Stimulated activated CD8-positive, alpha-beta memory T cell treated with anti-CD3 and anti-CD28 coated beads, Interleukin-7, amount 100 ng/mL, for 24 hours (primary cell): ENCODE results near the gene SYT3.

ENCODE experiments used
- DNase-seq: peaks from one replicate; pipeline ENCODE4 v3.0.0-alpha.2; 2020; ENCODE audit warnings: low read depth

SYT3 gene, protein sequence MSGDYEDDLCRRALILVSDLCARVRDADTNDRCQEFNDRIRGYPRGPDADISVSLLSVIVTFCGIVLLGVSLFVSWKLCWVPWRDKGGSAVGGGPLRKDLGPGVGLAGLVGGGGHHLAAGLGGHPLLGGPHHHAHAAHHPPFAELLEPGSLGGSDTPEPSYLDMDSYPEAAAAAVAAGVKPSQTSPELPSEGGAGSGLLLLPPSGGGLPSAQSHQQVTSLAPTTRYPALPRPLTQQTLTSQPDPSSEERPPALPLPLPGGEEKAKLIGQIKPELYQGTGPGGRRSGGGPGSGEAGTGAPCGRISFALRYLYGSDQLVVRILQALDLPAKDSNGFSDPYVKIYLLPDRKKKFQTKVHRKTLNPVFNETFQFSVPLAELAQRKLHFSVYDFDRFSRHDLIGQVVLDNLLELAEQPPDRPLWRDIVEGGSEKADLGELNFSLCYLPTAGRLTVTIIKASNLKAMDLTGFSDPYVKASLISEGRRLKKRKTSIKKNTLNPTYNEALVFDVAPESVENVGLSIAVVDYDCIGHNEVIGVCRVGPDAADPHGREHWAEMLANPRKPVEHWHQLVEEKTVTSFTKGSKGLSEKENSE

DNA sequence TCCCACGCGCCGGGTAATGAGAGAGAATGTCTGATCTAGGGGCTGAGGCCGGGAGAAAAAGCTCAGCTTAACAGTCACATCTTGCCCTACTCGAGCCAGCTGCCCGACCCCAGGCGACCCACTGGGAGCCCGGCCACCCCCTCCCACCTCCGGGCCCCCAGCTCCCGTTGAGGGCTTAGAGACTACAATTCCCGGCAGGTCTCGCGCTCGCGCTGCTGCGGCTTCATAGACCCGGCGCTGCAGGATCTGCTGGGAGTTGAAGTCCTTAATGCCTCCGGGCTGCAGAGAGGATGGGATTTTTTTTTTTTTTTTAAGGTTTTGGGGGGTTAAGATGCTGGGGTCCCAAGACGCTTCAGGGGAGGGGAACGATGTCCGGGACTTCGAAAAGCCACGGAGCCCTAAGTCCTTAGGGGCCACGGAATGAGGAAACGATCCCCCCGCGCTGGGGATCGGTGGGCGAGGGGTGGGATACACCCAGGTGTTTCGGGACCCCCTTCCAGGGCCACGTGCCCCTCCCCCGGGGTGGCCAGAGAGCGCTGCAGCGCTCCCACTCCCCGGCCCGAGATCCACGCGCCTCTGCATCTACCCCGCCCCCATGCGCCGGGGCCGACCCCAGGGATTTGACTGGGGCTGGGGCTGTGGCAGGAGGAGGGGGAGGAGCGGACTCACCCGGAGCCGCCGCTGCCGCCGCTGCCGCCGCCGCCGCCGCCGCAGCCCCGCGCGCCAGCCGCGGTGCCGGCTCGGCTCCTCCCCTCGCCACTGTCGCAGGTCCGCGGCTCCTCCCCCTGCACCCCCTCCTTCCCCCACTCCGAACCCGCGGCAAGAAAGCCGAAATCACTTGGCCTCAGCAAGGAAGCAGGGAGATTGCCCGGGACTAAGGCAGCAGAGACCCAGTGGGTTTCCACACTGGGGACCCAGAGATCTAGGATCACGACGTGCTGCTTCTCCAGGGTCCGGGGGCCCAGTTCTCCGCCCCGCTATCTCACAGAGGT, at the start of gene SYT3:
Gene SYT3, minus strand, starts transcription at position 761 of the 992 bp plus-strand sequence. CDS start 2,470 bp downstream, outside the sequence.
- DNase-seq: peak; percentile 14

DNA sequence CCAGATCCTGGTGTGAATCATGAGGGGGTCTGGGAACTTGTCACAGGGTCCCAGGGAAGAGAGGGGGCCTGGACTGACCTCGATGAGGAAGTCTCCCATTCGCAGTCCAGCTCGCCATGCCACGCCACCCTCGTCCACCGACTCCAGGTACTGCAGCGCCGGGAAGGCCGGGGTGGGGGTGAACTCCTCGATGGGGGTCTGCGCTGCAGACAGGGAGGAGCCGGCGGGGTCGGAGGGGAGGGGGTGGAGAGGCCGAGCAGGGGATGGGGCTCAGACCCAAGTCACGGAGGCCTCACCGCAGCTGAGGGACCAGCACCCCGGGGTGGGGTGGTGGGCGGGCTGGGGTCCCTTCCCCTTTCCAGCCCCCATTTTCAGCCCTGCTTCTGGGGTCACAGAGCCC, 49.1 kb upstream of the SYT3 start:
- DNase-seq: no peak

DNA sequence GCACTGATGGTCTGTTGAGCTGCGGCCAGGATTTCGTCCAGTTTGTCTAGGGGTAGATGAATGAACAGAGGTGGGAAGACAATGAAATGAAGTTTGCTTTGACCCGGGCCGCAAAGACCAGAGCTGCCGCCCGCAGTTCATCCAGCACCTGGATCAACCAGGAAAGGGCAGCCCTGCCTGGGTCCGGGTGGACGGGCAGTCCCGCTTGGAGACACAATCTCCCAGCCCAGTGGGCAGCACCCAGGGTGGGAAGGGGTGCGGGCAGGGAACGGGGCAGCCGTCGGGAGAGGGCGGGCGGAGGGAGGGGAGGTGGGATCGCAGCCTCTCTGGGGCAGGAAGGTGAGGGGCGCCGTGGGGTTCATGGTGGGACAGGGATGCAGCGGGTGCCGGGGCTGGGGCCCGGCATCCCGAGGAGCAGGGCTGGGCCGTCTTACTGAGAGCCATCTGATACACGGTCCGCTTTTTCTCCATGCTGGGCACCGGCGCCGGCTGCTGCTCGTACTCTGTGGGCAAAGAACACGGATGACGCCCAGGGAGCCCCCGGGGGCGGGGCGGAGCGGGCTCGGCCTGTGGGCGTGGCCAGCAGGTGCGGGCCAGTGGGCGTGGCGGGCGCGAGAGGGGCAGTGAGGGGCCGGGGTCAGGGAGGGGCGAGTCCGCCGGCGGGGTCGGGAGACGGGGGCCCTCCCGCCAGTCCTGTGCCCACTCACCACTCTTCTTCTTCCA, 46.8 kb upstream of the SYT3 start:
- no peak for DNase-seq

DNA sequence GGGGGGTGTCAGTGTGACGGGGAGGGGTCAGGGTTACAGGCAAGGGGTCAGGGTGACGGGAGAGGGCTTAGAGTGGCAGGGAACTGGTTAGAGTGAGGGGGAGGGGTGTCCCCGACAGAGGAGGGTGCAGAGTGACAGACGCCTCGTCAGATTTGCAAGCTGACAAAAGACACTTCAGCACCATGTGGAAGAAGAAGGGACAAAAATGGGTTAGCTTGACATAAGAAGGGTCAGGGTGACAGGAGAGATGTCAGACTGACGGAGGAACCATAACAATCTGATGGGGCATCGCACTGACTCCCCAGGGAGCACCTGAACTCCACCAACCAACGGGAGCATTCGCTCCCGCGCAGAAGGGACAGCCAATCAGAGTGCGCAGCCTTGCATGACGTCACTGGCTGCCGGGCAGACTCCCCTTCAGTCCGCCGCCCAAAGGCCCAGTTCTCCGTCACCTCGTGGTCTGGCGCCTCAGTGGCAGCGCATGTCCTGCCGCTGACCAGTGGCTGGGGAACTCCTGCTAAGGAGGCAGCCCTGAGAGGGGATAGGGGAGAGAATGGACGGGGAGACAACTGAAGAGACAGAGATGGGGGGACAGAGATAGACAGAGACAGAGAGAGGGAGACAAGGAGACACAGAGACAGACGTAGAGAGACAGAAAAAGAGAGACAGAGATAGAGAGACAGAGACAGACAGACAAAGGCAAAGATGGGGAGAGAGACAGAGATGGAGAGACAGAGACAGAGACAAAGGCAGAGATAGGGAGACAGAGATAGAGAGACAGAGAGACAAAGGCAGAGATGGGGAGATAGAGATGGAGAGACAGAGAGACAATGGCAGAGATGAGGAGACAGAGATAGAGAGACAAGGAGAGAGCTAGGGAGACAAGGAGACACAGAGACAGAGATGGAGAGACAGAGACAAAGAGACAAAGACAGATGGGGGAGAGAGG, 39.8 kb upstream of the SYT3 start:
- DNase-seq: peak; percentile 48

DNA sequence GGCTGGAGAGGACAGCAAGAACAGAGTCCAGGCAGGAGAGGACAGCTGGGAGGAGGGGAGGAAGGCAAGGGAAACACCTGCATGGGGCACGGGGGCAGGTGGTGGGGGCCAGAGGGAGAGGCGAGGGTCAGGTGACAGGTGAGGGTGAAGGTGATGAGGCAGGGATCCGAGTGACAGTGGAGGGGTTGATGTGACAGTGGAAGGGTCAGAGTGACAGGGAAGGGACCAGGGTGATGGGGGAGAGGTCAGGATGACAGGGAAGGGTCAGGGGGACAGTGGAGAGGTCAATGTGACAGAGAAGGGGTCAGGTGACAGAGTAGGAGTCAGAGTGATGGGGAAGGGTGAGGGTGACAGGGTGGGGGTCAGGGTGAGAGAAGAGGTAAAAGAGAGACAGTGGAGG, 38.6 kb upstream of the SYT3 start:
- DNase-seq: no peak

DNA sequence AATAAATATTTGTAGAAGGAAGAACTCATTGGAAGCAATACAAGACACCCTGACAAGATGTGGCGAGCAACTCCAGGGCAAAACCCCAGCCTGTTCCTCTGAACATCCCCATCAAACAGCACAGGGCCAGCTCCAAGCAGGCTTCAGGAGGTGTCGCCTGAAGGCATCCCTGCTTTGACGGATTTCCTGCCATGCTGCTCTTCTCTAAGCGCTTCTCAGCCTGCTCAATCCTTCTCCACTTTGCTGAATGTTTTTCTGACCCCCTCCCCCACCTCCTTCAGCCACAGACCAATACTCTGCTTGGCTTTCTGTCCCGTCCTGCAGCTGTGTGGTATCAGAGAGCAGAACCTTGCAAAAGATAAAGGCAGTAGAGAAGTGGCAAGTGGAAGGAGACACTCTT, 38.0 kb upstream of the SYT3 start:
- DNase-seq: no peak

DNA sequence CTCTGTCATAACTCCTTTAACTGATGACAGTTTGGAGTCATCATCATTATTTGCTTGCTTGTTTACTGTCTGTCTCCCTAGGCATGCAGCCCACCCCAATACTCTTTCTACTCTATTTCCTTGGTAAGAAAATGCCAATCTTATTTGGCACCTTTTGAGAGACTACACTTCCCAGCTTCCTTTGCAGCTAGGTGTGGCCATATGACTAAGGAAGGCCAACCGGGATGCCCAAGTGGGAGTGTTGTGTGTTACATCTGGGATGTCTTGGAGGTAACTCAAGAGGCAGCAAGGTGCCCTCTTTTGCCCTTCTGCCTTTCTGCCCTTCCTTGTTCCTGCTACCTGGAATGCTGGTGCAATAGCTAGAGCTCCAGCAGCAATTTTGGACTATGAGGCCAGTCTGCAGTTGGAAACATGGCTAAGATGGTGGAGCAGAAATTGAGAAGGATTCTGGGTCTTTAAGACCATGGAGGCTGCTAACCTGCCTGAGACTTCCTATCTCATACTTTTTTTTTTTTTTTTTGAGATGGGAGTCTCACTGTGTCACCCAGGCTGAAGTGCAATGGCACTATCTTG, 37.0 kb upstream of the SYT3 start:
- no peak for DNase-seq

DNA sequence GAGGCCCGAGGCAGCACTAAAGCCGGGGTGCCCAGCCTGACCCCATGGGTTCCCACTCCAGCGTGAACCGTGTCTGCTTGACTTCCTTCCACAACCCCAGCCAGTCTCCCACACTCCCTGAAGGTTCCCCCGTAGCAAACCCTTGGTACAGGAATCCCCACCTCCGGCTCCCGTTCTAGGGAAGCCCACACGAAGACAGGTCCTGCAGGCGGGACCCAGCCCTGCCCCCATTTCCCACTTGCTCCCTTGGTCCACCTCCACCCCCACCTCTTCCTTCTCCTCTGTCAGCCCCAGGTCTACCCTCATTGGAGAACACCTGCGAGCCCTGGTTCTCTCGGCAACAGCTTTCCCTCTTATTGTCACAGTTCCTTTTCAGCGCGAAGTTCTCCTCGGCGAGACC, 33.4 kb upstream of the SYT3 start:
- DNase-seq: no peak

DNA sequence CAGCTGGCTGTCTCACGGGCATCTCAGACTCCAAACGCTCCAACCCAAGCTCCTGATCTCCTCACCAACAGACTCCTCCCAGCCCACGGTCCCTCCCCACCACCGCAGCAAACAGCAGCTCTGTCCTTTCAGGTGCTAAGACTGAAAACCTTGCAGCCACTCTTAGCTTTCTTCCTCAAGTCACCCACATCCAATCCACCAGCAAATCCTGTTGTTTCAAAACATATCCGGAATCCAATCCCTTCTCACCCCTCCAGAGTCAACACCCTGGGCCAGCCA, 30.4 kb upstream of the SYT3 start:
- DNase-seq: no peak

DNA sequence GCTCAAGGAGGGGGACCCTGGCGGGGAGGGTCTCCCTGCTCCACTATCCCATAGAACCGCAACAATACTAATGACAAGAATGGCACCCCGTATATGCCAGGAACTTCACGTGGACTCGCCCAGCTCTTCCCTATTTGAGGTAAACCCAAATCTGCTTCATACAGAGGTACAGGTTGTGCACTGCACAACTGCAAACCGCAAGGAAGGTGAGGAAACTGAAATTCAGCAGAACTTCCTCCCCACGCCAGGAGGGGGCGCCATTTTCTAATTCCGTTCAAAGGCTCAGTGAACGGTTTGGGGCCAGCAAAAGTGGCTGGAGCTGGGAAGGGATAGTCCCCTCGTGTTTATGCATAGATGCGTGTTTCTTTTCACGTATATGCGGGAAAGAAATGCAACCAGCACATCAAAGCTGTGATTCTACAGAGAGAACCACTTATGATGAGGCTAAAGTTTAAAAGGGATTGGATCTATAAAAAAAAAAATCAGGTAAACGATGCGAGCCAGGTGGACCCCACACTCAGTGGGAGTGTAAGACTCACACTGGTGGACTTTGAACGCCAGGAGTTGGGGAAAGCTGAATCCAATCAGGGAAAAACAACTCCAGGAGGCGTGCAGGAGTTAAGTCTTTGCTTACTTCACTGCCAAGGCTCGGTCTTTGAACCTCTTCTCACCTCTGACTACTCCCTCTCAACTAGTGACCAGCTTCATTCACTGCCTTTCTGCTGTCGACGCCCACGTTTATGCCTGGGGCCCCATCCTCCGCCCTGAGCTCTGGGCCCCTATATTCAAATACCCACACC, 29.8 kb upstream of the SYT3 start:
- no peak for DNase-seq

DNA sequence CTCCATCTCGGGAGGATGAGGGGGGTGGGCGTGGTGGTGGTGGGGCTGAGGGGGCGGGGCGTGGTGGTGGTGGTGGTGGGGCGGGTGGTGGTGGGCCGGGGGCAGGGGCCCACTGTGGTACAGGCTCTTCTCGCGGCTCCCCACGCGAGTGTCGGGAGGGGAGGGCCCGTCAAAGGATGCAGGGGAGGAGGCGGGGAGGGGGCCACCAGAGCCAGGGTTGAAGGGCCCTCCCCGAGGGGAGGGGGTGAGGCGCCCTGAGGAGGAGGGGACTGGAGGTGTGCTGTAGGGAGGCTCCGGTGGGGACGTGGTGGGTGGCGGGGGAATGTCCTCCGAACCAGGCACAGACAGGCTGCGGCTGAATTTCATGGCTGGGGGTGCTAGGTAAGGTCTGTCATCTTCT, 29.2 kb upstream of the SYT3 start:
- no peak for DNase-seq

DNA sequence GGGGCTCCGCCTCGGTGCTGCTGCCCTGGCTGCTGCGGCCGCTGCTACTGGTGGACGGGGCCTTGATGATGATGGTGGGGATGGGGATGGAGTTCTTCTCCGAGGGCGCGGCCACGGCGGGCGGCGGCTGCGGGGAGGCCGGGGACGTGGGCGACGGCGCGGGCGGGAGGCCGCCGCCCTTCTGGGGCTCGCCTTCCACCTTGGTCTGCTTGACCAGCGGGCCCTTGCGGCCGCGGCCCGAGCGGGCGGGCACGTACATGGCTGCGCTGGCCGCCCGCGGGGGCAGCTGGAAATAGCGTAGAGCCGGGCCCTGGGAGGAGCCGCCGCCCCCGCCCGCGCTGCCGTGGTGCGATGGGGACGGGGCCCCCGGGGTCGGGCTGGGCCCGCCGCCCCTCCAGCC, 28.7 kb upstream of the SYT3 start:
- DNase-seq: no peak

DNA sequence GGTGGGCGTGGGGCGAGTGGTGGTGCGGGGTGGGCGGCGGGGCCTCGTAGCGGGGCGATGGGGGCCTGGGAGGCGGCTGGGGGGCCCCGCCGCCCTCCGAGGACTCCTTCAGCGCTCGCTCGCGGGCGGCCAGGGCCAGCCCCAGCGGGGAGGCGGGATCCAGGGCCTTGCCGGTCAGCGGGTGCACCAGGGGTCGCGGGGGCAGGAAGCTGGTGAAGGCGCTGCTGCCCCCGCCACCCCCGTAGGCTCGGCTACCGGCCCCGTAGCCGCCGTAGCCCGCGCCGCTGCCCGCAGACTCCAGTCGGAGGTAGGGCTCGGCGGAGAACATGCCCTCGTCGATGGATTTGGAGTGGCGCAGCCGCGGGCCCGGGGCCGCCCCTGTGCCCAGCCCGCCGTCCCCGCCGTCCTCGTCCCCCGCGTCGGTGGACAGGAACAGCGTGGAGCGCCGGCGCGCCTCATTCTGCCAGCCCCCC, 28.1 kb upstream of the SYT3 start:
- DNase-seq: no peak

DNA sequence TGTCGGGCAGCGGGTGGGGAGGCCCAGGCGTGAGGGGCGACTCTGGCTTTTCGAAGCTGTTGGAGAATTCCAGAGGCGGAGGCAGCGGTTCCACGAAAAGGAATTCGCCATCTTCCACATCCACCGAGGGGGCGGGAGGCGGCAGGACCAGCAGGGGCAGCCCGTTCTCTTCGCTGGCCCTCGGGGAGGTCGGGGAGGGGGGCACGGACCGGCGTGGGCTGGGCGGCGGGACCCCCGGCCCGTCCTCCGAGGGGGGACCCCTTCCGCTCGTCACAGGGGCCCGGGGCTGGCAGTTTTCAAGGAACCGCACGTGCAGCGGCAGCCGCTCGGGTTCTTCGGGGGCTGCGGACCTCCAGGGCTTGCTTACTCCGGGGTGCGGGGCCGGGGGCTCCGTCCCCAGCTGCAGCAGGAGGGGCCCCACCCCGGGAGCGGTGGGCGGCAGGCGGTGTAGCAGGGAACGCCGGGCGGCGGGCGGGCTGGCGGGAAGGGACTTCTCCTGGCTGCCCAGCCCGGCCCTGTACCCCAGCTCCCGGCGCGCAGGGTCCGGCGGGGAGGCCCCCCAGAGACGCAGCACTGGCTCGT, 27.6 kb upstream of the SYT3 start:
- DNase-seq: no peak

DNA sequence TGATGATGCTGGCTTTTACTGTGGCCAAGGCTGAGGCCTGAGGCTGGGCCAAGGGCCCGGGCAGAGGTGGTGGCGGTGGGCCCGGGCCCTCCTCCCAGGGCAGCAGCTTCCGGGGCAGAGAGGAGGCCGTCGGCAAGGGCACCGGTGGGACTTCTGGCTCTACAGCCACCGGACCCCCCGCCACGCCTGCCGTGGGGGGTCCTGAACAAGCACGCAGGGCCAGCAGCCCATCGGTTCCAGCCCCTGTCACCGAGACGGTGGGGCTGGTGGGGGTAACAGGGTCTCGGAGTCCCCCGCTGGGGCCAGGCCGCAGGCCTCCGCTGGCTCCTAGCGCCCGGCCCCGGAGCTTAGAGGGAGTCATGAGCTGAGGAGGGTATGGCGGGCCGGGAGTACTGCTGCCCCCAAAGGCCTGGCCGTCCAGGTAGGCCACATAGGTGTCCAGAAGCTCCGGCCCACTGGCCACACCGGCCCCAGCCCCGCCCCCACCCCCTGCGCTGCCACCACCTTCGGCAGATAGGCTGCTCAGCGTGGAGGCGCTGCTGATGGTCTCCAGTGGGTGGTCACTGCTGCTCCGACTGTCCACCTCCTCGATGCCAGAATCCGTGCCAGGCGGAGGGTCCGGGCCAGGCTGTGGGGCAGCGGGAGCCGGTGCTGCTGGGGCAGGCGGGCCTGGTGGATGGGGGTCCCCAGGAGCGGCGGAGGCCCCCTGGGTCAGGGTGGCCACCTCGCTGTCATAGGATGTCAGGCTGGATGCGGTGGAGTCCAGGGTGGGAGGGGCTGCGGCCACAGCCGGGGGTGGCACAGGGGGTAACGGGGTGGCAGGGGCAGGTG, 26.9 kb upstream of the SYT3 start:
- DNase-seq: no peak

DNA sequence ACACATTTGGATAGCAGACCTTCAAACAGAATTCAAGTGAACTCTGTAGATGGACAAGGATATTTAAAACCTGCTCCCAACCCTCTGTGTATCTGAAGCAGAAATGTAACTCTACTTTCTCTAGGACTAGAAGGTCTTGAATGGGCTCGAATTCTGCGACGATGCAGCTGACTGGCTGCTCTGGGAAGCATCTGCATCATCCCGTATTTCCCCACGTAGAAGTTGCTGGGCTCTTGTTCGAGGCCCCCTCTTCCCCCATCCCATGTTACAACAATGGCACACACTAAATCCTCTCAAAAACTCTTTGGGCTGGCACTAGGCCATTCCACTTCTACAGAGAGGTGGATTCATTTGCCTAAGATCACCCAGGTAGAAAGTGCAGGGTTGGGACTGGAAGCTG, 24.5 kb upstream of the SYT3 start:
- DNase-seq: no peak

DNA sequence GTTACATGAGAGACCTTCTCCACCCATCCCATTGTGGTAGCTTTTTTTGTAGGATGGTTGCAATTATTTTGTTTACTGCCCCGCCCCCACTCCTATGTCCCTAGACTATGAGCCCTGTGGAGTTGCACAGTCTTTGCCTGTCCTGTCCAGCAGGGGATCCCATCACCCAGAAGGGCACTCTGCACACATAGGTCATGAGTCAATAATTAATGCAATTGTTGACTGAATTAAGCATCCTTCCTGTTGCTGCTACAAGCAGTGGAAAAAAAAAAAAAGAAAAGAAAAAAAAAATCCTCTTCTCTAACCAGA, 23.8 kb upstream of the SYT3 start:
- no peak for DNase-seq

DNA sequence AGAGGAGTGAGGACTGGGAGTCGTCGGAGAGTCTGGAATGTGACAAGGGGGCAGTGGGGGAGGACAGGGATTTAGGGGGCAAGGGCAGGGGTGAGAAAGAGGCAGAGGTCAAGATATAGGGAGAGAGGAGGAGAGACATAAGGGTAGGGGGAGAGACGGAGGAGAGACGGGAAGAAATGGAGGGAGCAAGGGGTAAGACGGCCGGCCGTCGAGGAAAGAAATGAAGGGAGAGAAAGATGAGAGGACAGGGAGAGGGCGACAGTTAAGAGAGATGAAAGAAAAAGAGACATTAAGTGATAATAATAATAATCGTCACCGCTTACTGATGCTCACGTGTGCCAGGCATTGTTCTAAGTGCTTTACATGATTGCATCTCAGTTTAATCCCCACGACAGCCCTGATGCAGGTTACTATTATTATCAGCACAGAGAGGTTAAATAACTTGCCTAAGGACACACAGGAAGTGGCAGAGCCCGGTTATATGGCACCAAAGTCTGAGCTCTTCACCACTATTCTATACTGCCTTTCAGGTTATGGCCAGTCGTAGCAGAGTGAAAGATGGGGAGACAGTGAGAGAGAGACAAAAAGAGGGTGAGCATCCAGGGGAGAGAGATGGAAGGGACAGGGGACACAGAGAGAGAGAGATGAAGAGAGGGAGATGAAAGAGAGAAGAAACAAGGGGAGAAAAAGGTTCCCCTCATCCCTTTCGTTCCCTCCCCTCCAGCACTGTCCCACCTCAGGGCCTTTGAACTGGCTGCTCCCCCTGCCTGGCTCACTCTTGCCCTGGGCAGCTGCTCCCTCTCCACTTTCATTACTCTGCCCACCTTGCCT, 23.2 kb upstream of the SYT3 start:
- no peak for DNase-seq
